Tibial nerve (tissue), 3 donors: ENCODE measurements around the gene CYP1A1.

Source experiments
- CTCF ChIP-seq, 5 experiments: fragments of 200-600 bp in 3 of 5; fragments of 450-650 bp in 2 of 5; sonication (generic) in 3 of 5; IDR thresholded peaks; one replicate each; pipeline ENCODE4 v1.5.1; 2016 to 2019; ENCODE audit warnings: antibody characterized with exemption in 5 of 5, mild to moderate bottlenecking in 3 of 5, moderate library complexity in 2 of 5
- POLR2A ChIP-seq, 2 donors: fragments of 450-650 bp; IDR thresholded peaks; one replicate each; pipeline ENCODE4 v1.6.1; 2017; ENCODE audit warnings: antibody characterized with exemption in 2 of 2, mild to moderate bottlenecking in 2 of 2, moderate library complexity in 2 of 2

GRCh38 chr15:74768771-74769342 lies 43.5 kb upstream of the CYP1A1 start:
- TF ChIP-seq CTCF (IDR thresholded peaks at IDR 0.05) = peak; percentile 73 to 91 (median 83)
- TF ChIP-seq POLR2A (IDR thresholded peaks at IDR 0.05) = no peak
